Tibial artery (tissue), 4 donors: ENCODE measurements around the gene LIN7A.

Experiments
- DNase-seq, 2 donors: peaks; one replicate each; pipeline ENCODE4 v3.0.0-alpha.2; 2019
- H3K27ac ChIP-seq, 2 donors: fragments of 200-600 bp; sonication (generic) in 1 of 2; 1 replicate in 1 of 2; 2 replicates in 1 of 2; pipeline ENCODE4 v1.5.1; 2018 to 2019; ENCODE audit warnings: mild to moderate bottlenecking in 1 of 2
- H3K27me3 ChIP-seq, 2 donors: fragments of 200-600 bp; sonication (generic) in 1 of 2; one replicate each; pipeline versions ENCODE4 v1.5.1 to v1.6.0; 2016 to 2019
- H3K36me3 ChIP-seq, 3 donors: fragments of 200-600 bp; sonication (generic) in 2 of 3; one replicate each; pipeline ENCODE4 v1.5.1; 2016 to 2019; ENCODE audit warnings: mild to moderate bottlenecking in 2 of 3
- H3K4me1 ChIP-seq, 4 donors: fragments of 200-600 bp; sonication (generic) in 2 of 4; 1 replicate in 3 of 4; 2 replicates in 1 of 4; pipeline ENCODE4 v1.5.1; 2016 to 2019
- H3K4me3 ChIP-seq, 2 donors: fragments of 200-600 bp; sonication (generic) in 1 of 2; 1 replicate in 1 of 2; 2 replicates in 1 of 2; pipeline ENCODE4 v1.5.1; 2018 to 2019; ENCODE audit warnings: mild to moderate bottlenecking in 2 of 2
- H3K9me3 ChIP-seq, 3 donors: fragments of 200-600 bp; sonication (generic) in 1 of 3; one replicate each; pipeline ENCODE4 v1.5.1; 2016 to 2019
- intact Hi-C: fragments of 100-400 bp; cut with DNase I; formaldehyde crosslinking; loops from one replicate; pipeline ENCODE4 v1.15.0; 2023; ENCODE audit warnings: low total_unique reads
- TF ChIP-seq, protein P1 (sequence below), 2 experiments: fragments of 200-600 bp in 1 of 2; fragments of 450-650 bp in 1 of 2; IDR thresholded peaks; one replicate each; pipeline ENCODE4 v1.5.1; 2017 to 2019; ENCODE audit warnings: antibody characterized with exemption in 2 of 2, mild to moderate bottlenecking in 1 of 2, moderate library complexity in 1 of 2

LIN7A gene

DNA sequence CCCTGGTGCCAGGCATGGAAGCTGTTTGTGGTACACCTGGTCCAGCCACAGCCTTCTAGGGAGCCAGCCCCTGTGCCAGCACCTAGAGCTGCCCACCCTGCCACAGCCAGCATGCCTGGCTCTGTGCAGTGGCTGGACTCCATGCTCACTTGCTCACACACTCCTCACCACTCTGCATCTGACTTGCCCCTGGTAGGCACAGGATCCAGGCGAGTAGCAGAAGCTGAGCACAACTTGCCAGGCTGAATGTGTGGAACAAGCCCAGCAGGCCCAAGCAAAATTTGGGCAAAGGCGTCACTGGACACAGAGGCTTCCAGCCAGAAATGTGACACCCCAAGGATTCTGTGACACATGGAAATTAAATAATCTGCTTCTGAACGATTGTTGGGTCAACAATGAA is 114.3 kb downstream of the LIN7A start:
- H3K27me3 ChIP-seq = no peaks in the 10 kb centered on the region
- no peaks in the 10 kb centered on the region for H3K4me1 ChIP-seq
- intact Hi-C loops = no loop called here
- TF ChIP-seq, protein P1, sequence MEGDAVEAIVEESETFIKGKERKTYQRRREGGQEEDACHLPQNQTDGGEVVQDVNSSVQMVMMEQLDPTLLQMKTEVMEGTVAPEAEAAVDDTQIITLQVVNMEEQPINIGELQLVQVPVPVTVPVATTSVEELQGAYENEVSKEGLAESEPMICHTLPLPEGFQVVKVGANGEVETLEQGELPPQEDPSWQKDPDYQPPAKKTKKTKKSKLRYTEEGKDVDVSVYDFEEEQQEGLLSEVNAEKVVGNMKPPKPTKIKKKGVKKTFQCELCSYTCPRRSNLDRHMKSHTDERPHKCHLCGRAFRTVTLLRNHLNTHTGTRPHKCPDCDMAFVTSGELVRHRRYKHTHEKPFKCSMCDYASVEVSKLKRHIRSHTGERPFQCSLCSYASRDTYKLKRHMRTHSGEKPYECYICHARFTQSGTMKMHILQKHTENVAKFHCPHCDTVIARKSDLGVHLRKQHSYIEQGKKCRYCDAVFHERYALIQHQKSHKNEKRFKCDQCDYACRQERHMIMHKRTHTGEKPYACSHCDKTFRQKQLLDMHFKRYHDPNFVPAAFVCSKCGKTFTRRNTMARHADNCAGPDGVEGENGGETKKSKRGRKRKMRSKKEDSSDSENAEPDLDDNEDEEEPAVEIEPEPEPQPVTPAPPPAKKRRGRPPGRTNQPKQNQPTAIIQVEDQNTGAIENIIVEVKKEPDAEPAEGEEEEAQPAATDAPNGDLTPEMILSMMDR (IDR thresholded peaks at IDR 0.05) = no peak
- H3K36me3 ChIP-seq = no peaks in the 10 kb centered on the region
- H3K9me3 ChIP-seq = no peaks in the 10 kb centered on the region
- no peak for DNase-seq
- no peak overlapping the region for H3K27ac ChIP-seq
- H3K4me3 ChIP-seq = no peak overlapping the region

DNA sequence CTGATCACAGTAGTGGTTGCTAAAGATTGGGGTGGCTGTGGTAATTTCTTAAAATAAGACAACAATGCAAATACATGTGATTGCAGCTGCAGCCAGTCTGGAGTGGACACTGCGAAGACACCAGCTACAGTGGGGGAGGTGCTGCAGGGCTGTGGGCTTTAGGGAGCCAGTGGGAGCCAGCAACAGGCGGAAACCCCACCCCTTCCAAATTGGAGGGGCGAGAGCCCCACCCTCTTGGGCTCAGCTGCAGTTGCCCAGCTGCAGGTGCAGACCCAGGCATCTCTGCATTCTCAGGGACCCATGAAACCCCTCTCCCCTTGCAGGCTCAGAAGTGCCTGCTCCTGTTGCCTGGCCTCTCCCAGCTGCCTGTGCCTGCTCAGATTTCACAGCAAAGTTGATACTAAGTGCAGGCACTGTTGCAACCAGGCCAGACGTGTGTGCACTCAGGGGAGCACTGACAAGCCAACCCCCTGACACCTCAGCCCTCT is 116.2 kb downstream of the LIN7A start:
- Histone ChIP-seq H3K9me3 (no peaks in the 10 kb centered on the region), H3K27ac (no peak overlapping the region), H3K4me3 (no peak overlapping the region), H3K27me3 (no peaks in the 10 kb centered on the region), H3K4me1 (no peaks in the 10 kb centered on the region), H3K36me3 (no peaks in the 10 kb centered on the region)
- TF ChIP-seq, protein P1 (IDR thresholded peaks at IDR 0.05) = no peak
- intact Hi-C loops = no loop called here
- no peak for DNase-seq

DNA sequence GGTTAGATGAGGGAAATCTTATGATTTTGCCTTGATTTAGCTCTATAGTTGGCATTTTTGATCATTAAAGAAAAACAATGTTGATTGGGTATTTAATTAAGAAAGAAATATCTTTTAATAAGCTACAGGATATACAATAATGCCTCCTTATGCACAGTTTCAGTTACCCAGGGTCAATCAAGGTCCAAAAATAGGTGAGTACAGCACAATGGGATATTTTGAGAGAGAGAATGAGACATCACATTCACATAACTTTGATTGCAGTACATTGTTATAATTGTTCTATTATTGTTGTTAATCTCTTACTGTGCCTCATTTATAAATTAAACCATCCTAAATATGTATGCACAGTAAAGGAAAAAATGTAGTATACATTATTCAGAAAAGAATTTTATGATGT is 118.9 kb downstream of the LIN7A start:
- Histone ChIP-seq H3K27ac (no peak overlapping the region), H3K36me3 (no peaks in the 10 kb centered on the region), H3K9me3 (no peaks in the 10 kb centered on the region), H3K27me3 (no peaks in the 10 kb centered on the region), H3K4me3 (no peak overlapping the region), H3K4me1 (peaks cover 0 to 9% (median 0%) of the 10 kb centered on the region in 4 donors)
- intact Hi-C loops = no loop called here
- no peak for DNase-seq
- TF ChIP-seq, protein P1 (IDR thresholded peaks at IDR 0.05) = no peak

DNA sequence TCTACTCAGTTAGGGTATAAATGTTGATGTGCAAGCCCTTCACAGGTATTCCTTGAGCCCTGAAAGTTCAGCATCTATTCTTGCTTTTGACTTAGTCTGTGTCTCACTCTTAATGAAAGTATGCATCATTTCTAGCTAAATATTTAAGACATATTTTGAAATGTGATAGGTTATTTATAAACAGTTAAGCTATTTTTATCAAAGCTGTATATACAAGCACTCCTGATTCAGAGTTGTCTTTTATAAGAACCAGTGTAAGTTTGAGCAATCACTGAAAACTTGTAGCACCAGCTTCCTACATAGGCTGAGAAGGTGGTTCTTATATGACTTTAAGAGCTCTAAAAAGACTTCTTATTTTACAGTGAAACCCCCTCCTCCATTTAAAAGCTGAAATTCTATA is 122.4 kb downstream of the LIN7A start:
- peaks cover 0 to 6% (median 4%) of the 10 kb centered on the region in 3 donors for H3K36me3 ChIP-seq
- H3K9me3 ChIP-seq = no peaks in the 10 kb centered on the region
- no peak overlapping the region for H3K27ac ChIP-seq
- H3K4me1 ChIP-seq = peaks cover 0 to 9% (median 0%) of the 10 kb centered on the region in 4 donors
- H3K4me3 ChIP-seq = no peak overlapping the region
- DNase-seq = no peak
- TF ChIP-seq, protein P1 (IDR thresholded peaks at IDR 0.05) = no peak
- no peaks in the 10 kb centered on the region for H3K27me3 ChIP-seq
- intact Hi-C loops = no loop called here

DNA sequence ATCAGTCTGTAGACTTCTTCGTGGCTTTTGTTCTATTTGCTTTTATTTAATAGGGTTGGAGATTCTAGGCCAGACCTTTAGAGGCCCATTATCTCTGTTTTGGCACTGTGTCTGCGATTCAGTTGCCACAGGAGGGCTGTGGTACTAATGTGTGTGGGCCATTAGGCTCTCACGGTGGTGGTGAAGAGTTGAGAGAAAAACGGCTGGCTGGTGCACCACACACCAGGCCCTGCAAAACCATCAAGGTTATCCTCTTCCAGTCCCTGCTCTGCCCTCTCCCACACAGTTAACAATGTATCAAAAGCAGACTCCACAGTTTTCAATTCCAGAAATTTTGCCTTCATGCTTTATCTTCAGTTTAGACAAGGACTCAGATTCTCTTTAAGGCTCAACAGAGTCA is 123.3 kb downstream of the LIN7A start:
- Histone ChIP-seq H3K27ac (no peak overlapping the region), H3K9me3 (no peaks in the 10 kb centered on the region), H3K27me3 (no peaks in the 10 kb centered on the region), H3K36me3 (peaks cover 0 to 6% (median 4%) of the 10 kb centered on the region in 3 donors), H3K4me1 (peaks cover 0 to 9% (median 0%) of the 10 kb centered on the region in 4 donors), H3K4me3 (no peak overlapping the region)
- intact Hi-C loops = no loop called here
- no peak for DNase-seq
- TF ChIP-seq, protein P1 (IDR thresholded peaks at IDR 0.05) = no peak

DNA sequence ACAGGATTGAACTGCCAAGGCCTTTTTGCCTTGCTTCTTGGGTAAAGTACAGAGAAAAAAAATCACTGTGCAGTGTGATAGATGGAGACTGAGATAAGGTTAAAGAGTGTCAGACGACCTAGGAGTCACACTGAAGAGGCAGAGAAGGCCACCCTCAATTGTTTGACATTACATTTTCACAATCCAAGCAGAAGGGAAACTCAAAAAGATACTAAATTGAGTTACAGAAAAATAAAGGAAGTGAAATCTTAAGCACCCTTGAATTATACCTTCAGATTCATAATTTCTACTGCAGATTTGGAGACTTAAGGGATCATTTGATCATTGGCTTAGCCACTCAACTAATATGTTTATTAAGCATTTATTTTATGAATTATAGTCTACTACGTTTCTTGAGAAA is 123.9 kb downstream of the LIN7A start:
- H3K9me3 ChIP-seq = no peaks in the 10 kb centered on the region
- peaks cover 0 to 9% (median 0%) of the 10 kb centered on the region in 4 donors for H3K4me1 ChIP-seq
- H3K4me3 ChIP-seq = no peak overlapping the region
- no peaks in the 10 kb centered on the region for H3K27me3 ChIP-seq
- H3K36me3 ChIP-seq = peaks cover 0 to 6% (median 4%) of the 10 kb centered on the region in 3 donors
- TF ChIP-seq, protein P1 (IDR thresholded peaks at IDR 0.05) = no peak
- intact Hi-C loops = no loop called here
- no peak overlapping the region for H3K27ac ChIP-seq
- DNase-seq = no peak
